Measurements from ENCODE around the gene ZDHHC13.

ZDHHC13 gene

GRCh38 chr11:19116971-19117759 lies at the start of gene ZDHHC13:
Gene ZDHHC13 (plus strand): TSS chr11:19117168. CDS start chr11:19117250, 82 bp downstream.
- DNase-seq (ENCODE audit: low read depth in 2 of 3, low spot score in 1 of 3), result peak; percentile 94 to 95 (median 95)

GRCh38 chr11:19071255-19071654 lies 45.7 kb upstream of the ZDHHC13 start:
- peak; percentile 40 to 53 (median 45) for DNase-seq (ENCODE audit: low read depth in 2 of 3, low spot score in 1 of 3)

DNA sequence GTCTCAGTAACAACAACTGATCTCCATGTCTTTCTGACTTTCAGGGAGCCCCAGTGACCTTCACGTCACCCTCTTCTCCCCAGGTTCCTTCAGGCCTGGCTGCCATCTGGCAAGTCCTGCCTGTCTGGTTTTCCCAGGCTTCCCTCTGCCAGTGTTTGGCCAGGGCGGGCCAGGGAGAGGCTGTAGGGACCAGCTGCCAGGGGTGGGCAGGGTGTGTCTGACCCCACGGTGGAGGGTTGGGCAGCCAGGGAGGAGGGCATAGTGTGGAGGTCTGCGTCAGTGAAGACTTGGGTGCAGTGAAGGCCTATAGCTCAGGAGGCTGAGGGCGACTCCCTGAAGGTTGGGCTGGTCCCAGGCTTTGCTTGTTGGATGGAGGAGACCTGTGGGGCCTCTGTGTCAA lies 44.5 kb upstream of the ZDHHC13 start:
- DNase-seq (ENCODE audit: low read depth in 2 of 3, low spot score in 1 of 3), result no peak

DNA sequence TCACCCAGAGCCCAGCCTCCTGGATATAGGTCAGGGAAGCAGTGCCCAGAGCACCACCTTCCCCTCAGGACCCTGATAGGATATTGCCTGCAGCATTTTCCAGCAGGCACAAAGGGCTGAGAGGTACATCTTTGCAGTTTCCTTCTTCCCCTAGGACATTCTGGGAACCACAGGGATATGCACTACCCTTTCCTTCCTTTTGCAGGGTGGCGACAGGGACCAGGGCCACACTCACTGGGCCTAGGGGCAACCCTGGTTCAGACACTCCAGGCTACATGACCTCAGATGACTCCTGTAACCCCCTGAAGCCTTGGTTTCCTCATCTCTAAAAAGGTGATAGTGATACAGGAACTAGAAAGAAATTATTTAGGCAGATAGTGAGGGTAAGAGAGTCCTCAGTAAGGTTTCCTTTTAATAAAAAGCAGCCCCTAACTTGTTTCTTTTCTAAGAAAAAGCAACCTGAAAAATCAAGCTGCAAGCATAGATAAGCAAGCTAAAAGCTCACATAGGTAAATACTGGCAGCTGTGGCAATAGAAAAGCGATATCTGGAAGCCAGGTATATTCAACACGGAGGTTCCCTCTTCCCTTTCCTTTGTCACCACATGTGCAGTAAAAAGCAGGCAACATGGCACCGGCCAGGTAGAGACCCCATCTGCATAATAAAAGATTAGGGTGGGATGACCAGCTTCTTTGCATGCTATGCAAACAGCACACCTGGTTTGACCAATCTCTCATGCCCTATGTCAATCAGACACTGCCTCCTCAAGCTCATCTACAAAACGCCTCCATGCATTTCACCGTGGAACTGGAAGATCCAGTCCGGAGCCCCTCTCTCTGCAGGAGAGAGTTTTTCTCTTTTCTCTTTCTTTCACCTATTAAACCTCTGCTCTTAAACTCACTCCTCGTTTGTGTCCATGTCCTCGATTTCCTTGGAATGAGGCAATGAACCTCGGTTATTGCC lies 43.2 kb upstream of the ZDHHC13 start:
- no peak for DNase-seq (ENCODE audit: low read depth in 2 of 3, low spot score in 1 of 3)

DNA sequence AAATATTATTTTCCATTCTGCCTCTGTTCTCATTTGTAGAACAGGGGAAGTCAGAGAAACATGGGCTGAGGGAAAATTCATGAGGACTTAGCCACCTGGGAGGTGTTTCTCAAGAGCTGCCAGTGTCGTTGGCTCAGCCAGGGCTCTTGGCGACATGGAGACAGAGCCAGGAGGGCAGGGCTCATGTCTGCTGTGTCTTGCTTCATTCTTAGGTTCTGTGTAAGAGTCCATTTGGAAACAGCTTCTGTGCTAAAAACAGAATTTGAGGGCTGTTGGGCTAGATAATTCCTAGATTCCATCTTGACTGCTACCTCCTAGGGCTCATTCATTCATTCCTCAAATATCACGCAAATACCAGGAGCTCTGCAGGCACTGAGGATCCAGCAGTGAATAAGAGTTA lies 41.3 kb upstream of the ZDHHC13 start:
- DNase-seq (ENCODE audit: low read depth in 2 of 3, low spot score in 1 of 3), result no peak

GRCh38 chr11:19076744-19077589 lies 40.0 kb upstream of the ZDHHC13 start:
- DNase-seq (ENCODE audit: low read depth in 2 of 3, low spot score in 1 of 3), result peak; percentile 40 to 71 (median 48)

DNA sequence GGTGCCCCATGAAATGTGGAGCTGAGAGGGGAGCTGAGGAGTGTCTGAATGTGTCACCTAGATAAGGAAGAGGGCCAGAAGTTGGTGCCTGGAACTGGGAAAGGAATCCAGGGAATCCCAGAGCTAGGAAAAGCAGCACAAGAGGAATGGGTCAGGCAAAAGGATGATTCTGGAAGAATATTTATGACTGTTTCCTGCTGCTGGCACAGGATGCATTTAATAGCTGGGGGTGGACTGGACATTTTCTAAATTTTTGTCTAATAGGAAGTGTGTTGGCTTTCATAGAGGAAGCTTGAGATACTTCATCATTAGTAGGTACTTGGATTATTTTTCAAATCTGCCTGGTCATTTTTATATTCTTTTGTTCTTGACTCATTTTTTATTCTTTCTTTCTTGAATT lies 39.0 kb upstream of the ZDHHC13 start:
- DNase-seq (ENCODE audit: low read depth in 2 of 3, low spot score in 1 of 3), result no peak

GRCh38 chr11:19079643-19080440 lies 37.1 kb upstream of the ZDHHC13 start:
- no peak for DNase-seq (ENCODE audit: low read depth in 2 of 3, low spot score in 1 of 3)

GRCh38 chr11:19080579-19080993 lies 36.4 kb upstream of the ZDHHC13 start:
- no peak for DNase-seq (ENCODE audit: low read depth in 2 of 3, low spot score in 1 of 3)

GRCh38 chr11:19083166-19083565 lies 33.8 kb upstream of the ZDHHC13 start:
- DNase-seq (ENCODE audit: low read depth in 2 of 3, low spot score in 1 of 3), result no peak

GRCh38 chr11:19084661-19085315 lies 32.2 kb upstream of the ZDHHC13 start:
- no peak for DNase-seq (ENCODE audit: low read depth in 2 of 3, low spot score in 1 of 3)

GRCh38 chr11:19087658-19088057 lies 29.3 kb upstream of the ZDHHC13 start:
- no peak for DNase-seq (ENCODE audit: low read depth in 2 of 3, low spot score in 1 of 3)

- no peak for DNase-seq (ENCODE audit: low read depth in 2 of 3, low spot score in 1 of 3)
These were observed 28.2 kb upstream of the ZDHHC13 start for GRCh38 chr11:19088791-19089190.

- no peak for DNase-seq (ENCODE audit: low read depth in 2 of 3, low spot score in 1 of 3)
These were observed 27.5 kb upstream of the ZDHHC13 start for GRCh38 chr11:19089421-19089820.

GRCh38 chr11:19091366-19091765 lies 25.6 kb upstream of the ZDHHC13 start:
- no peak for DNase-seq (ENCODE audit: low read depth in 2 of 3, low spot score in 1 of 3)

- no peak for DNase-seq (ENCODE audit: low read depth in 2 of 3, low spot score in 1 of 3)
These were observed 24.6 kb upstream of the ZDHHC13 start for GRCh38 chr11:19092342-19092741.

DNA sequence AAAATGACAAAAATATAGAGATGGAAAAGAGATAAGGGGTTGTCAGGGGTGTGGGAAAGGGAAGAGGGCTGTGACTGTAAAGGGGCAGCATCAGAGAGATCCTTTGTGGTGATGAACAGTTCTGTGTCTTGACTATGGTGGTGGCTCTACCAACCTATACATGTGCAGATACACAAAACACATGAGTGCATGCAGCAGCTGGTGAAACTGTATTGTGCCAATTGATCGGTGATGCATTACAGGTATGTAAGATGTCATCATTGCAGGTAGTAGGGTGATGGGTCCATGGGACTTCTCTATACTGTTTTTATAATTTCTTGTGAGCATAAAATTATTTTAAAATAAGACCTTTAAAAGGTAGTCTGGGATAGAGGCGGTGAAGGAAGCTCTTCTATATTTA lies 24.1 kb upstream of the ZDHHC13 start:
- DNase-seq (ENCODE audit: low read depth in 2 of 3, low spot score in 1 of 3), result no peak

DNA sequence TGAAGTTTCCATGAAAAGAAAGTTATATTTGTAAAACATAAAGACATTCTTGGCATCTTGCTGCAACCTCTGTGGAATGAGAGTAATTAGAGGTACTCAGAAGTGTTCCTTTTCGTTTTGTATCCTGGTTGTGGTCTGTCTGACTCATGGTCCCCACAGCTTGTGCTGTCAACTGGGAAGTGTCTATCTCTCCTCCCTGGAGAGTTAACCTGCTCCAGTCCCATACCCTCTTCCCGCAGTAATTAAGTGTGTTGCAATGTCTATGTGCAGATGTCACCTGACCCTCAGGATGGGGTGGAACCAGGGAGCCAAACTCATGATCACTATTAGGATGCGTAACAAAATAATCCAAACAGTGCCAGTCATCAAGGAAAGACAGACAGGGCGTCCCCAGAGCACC lies 23.0 kb upstream of the ZDHHC13 start:
- DNase-seq (ENCODE audit: low read depth in 2 of 3, low spot score in 1 of 3), result no peak

GRCh38 chr11:19094859-19095258 lies 22.1 kb upstream of the ZDHHC13 start:
- no peak for DNase-seq (ENCODE audit: low read depth in 2 of 3, low spot score in 1 of 3)

DNA sequence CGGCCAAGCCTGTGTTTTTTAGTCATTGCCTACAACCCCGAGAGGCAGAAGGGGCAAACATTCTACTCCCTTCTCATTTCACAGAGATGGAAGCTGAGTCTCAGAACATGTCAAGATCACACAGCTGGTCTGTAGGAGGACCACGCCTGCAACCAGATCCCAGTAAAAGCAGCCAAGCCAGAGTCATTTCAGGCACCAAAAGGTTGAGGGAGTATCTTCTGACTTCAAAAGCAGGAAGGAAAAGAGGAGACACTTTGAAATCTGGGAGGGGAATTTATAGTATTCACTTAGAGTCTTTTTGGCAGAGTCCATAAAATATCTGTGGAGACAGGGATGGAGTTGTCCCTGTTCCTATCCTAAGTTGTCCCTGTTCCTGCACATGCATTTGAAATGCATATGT lies 17.9 kb upstream of the ZDHHC13 start:
- DNase-seq (ENCODE audit: low read depth in 2 of 3, low spot score in 1 of 3), result no peak

All from stimulated activated CD4-positive, alpha-beta T cell treated with anti-CD3 and anti-CD28 coated beads, Interleukin-12 subunit alpha, Interleukin-12 subunit beta, amount 100 ng/mL, for 48 hours (primary cell).